ENCODE measurements around the gene ZNF621.

- no peak for TF ChIP-seq CTCF (conservative IDR thresholded peaks at IDR 0.05; ENCODE audit: low read length)
- no peak for TF ChIP-seq EZH2phosphoT487 (IDR thresholded peaks at IDR 0.05; ENCODE audit: borderline replicate concordance, low read depth, low read length)
Measured at GRCh38 chr3:40532252-40532651, 7.5 kb downstream of the ZNF621 start.
